Erythroblast (primary cell): ENCODE results near the gene MARCHF9.

ENCODE experiments used
- DNase-seq, 2 experiments: peaks; one replicate each; lab custom pipeline; 2025; lab: John Stamatoyannopoulos, UW
- GATA1 ChIP-seq: IDR thresholded peaks from 2 replicates; pipeline ENCODE4 v1.6.1; 2011; ENCODE audit warnings: low read depth, mild to moderate bottlenecking, control low read depth, low read length, moderate library complexity
- POLR2A ChIP-seq: IDR thresholded peaks from 2 replicates; pipeline ENCODE4 v1.6.1; 2011; ENCODE audit warnings: mild to moderate bottlenecking, low read length

Gene MARCHF9

GRCh38 chr12:57809425-57809824, 54.5 kb downstream of the MARCHF9 start:
- TF ChIP-seq POLR2A (no peak), GATA1 (no peak)
- no peak for DNase-seq
